Tibial nerve (tissue), 4 donors: ENCODE results near the gene ATP6V1C2.

Experiments
- EP300 ChIP-seq, 2 donors: sonication (generic); formaldehyde crosslinking; IDR thresholded peaks; one replicate each; pipeline ENCODE4 v1.6.1; 2017; ENCODE audit warnings: antibody characterized with exemption in 2 of 2, mild to moderate bottlenecking in 1 of 2
- POLR2A ChIP-seq, 2 donors: fragments of 450-650 bp; IDR thresholded peaks; one replicate each; pipeline ENCODE4 v1.6.1; 2017; ENCODE audit warnings: antibody characterized with exemption in 2 of 2, mild to moderate bottlenecking in 2 of 2, moderate library complexity in 2 of 2
- TF ChIP-seq, protein P1 (sequence below), 5 experiments: fragments of 200-600 bp in 3 of 5; fragments of 450-650 bp in 2 of 5; sonication (generic) in 3 of 5; IDR thresholded peaks; one replicate each; pipeline ENCODE4 v1.5.1; 2016 to 2019; ENCODE audit warnings: antibody characterized with exemption in 5 of 5, mild to moderate bottlenecking in 3 of 5, moderate library complexity in 2 of 5

DNA sequence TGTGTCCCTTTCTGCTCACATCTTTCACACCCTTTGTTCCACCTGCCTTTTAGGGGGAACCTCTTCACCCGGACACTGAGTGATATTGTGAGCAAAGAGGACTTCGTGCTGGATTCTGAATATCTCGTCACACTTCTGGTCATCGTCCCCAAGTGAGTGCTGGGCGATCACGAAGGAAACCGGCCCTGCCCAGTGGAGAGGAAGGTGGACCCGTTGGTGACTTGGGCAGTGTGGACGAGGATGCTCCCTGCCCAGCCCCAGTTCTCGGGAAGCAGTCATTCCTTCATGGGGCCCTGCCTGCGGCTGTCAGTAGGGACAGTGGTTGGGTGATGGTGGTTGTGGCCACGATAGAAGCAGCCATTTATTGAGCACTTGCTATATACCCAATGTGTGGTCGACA is 50.4 kb downstream of the ATP6V1C2 start:
- TF ChIP-seq, protein P1, sequence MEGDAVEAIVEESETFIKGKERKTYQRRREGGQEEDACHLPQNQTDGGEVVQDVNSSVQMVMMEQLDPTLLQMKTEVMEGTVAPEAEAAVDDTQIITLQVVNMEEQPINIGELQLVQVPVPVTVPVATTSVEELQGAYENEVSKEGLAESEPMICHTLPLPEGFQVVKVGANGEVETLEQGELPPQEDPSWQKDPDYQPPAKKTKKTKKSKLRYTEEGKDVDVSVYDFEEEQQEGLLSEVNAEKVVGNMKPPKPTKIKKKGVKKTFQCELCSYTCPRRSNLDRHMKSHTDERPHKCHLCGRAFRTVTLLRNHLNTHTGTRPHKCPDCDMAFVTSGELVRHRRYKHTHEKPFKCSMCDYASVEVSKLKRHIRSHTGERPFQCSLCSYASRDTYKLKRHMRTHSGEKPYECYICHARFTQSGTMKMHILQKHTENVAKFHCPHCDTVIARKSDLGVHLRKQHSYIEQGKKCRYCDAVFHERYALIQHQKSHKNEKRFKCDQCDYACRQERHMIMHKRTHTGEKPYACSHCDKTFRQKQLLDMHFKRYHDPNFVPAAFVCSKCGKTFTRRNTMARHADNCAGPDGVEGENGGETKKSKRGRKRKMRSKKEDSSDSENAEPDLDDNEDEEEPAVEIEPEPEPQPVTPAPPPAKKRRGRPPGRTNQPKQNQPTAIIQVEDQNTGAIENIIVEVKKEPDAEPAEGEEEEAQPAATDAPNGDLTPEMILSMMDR (IDR thresholded peaks at IDR 0.05) = no peak
- TF ChIP-seq POLR2A (IDR thresholded peaks at IDR 0.05) (no peak), EP300 (IDR thresholded peaks at IDR 0.05) (no peak)
